WTC11 (cell line): ENCODE results near the gene ZFHX3. TPM values are rescaled to one million over a fixed set of nuclear protein-coding genes. Genes with fewer than 3 reads are reported as not detected.
A peak's percentile ranks its signal among the peaks of the same experiment; 100 is the strongest.

Experiments used
- CTCF ChIP-seq: fragments of 200-600 bp; IDR thresholded peaks from 2 replicates; pipeline ENCODE4 v1.8.0; 2022; ENCODE audit warnings: antibody characterized with exemption
- ERG ChIP-seq: fragments of 250-450 bp; sonication (Bioruptor Pico); IDR thresholded peaks from 2 replicates; pipeline ENCODE4 v1.8.0; 2021; ENCODE audit warnings: mild to moderate bottlenecking
- ZNF512 ChIP-seq: sonication (generic); formaldehyde crosslinking; IDR thresholded peaks from 2 replicates; pipeline ENCODE4 v1.8.1; 2022; ENCODE audit warnings: missing genetic modification reagents, borderline replicate concordance
- ZNF532 ChIP-seq: fragments of 250-450 bp; sonication (Bioruptor Pico); IDR thresholded peaks from 2 replicates; pipeline ENCODE4 v1.9.0; 2021; ENCODE audit warnings: mild to moderate bottlenecking, borderline replicate concordance
- total RNA-seq: library from RNA; stranded (reverse); gene quantifications from 3 replicates; pipeline ENCODE4 v1.2.3, GENCODE V29; 2021
- TF ChIP-seq, protein P1 (sequence below): sonication (generic); formaldehyde crosslinking; IDR thresholded peaks from 2 replicates; pipeline ENCODE4 v1.8.0; 2022; ENCODE audit warnings: mild to moderate bottlenecking, missing genetic modification reagents
- TF ChIP-seq, protein P2 (sequence below): sonication (generic); formaldehyde crosslinking; IDR thresholded peaks from 2 replicates; pipeline ENCODE4 v1.8.0; 2022; ENCODE audit warnings: mild to moderate bottlenecking, missing genetic modification reagents
- TF ChIP-seq, protein P3 (sequence below): sonication (generic); formaldehyde crosslinking; IDR thresholded peaks from 2 replicates; pipeline ENCODE4 v1.8.0; 2022; ENCODE audit warnings: missing genetic modification reagents
- TF ChIP-seq, protein P4 (sequence below): fragments of 250-450 bp; sonication (Bioruptor Pico); IDR thresholded peaks from 2 replicates; pipeline ENCODE4 v2.1.2; 2022; ENCODE audit warnings: mild to moderate bottlenecking, moderate library complexity

The ZFHX3 gene
- total RNA-seq, 1 experiment from 2014 or later, result 5.7 TPM

DNA sequence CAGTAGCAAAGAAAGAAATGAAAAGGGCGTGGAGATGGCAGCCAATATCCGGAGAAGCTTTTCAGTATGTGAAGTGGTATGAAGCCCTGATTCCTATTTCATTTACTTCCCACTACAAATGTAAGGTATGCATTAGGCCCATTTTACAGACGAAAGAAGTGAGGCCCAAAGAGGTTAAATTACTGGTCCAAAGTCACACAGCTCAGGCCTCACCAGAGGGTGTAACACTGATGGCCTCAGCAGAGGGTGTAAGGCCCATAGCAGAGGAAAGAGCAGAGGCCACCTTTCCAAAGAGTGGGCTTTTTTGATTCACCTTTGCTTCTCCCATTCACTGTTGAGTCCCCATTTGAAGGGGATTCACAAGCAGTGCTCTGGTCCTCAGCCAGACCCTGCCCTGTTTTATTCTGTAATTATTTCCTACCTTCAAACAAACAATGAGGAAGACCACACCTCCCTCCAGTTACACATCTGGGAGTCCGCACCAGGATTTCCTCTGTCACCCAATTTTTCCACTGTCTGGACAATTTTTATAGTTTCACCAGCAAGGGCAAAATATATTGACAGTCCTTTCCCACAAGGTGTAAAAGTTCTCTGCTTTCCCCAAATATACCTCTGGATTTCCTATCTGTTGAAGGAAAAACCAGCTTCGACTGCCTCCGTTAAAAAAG lies 7.1 kb downstream of the ZFHX3 start (continued):
- TF ChIP-seq, protein P1, sequence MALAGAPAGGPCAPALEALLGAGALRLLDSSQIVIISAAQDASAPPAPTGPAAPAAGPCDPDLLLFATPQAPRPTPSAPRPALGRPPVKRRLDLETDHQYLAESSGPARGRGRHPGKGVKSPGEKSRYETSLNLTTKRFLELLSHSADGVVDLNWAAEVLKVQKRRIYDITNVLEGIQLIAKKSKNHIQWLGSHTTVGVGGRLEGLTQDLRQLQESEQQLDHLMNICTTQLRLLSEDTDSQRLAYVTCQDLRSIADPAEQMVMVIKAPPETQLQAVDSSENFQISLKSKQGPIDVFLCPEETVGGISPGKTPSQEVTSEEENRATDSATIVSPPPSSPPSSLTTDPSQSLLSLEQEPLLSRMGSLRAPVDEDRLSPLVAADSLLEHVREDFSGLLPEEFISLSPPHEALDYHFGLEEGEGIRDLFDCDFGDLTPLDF (CRISPR knock-in tag), result no peak
- no peak for TF ChIP-seq ZNF532 (CRISPR knock-in tag)
- TF ChIP-seq, protein P2, sequence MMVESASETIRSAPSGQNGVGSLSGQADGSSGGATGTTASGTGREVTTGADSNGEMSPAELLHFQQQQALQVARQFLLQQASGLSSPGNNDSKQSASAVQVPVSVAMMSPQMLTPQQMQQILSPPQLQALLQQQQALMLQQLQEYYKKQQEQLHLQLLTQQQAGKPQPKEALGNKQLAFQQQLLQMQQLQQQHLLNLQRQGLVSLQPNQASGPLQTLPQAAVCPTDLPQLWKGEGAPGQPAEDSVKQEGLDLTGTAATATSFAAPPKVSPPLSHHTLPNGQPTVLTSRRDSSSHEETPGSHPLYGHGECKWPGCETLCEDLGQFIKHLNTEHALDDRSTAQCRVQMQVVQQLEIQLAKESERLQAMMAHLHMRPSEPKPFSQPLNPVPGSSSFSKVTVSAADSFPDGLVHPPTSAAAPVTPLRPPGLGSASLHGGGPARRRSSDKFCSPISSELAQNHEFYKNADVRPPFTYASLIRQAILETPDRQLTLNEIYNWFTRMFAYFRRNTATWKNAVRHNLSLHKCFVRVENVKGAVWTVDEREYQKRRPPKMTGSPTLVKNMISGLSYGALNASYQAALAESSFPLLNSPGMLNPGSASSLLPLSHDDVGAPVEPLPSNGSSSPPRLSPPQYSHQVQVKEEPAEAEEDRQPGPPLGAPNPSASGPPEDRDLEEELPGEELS (CRISPR knock-in tag), result no peak
- no peak for TF ChIP-seq ERG
- TF ChIP-seq, protein P3, sequence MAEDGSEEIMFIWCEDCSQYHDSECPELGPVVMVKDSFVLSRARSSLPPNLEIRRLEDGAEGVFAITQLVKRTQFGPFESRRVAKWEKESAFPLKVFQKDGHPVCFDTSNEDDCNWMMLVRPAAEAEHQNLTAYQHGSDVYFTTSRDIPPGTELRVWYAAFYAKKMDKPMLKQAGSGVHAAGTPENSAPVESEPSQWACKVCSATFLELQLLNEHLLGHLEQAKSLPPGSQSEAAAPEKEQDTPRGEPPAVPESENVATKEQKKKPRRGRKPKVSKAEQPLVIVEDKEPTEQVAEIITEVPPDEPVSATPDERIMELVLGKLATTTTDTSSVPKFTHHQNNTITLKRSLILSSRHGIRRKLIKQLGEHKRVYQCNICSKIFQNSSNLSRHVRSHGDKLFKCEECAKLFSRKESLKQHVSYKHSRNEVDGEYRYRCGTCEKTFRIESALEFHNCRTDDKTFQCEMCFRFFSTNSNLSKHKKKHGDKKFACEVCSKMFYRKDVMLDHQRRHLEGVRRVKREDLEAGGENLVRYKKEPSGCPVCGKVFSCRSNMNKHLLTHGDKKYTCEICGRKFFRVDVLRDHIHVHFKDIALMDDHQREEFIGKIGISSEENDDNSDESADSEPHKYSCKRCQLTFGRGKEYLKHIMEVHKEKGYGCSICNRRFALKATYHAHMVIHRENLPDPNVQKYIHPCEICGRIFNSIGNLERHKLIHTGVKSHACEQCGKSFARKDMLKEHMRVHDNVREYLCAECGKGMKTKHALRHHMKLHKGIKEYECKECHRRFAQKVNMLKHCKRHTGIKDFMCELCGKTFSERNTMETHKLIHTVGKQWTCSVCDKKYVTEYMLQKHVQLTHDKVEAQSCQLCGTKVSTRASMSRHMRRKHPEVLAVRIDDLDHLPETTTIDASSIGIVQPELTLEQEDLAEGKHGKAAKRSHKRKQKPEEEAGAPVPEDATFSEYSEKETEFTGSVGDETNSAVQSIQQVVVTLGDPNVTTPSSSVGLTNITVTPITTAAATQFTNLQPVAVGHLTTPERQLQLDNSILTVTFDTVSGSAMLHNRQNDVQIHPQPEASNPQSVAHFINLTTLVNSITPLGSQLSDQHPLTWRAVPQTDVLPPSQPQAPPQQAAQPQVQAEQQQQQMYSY (CRISPR knock-in tag), result peak; percentile 54; the same call in 1 of the 2 replicates
- TF ChIP-seq CTCF, result no peak
- TF ChIP-seq, protein P4, sequence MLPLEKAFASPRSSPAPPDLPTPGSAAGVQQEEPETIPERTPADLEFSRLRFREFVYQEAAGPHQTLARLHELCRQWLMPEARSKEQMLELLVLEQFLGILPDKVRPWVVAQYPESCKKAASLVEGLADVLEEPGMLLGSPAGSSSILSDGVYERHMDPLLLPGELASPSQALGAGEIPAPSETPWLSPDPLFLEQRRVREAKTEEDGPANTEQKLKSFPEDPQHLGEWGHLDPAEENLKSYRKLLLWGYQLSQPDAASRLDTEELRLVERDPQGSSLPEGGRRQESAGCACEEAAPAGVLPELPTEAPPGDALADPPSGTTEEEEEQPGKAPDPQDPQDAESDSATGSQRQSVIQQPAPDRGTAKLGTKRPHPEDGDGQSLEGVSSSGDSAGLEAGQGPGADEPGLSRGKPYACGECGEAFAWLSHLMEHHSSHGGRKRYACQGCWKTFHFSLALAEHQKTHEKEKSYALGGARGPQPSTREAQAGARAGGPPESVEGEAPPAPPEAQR, result no peak
- no peak for TF ChIP-seq ZNF512 (CRISPR knock-in tag)
